PFSK-1 (cell line): ENCODE results near the gene RBM38.

Source experiments
- FOXP2 ChIP-seq: optimal IDR thresholded peaks from 2 replicates; pipeline ENCODE3; 2011; ENCODE audit warnings: borderline replicate concordance, control low read depth, inconsistent platforms; ENCODE audit not compliant: insufficient read depth; ENCODE audit errors: extremely low read length, extremely low read depth
- POLR2AphosphoS5 ChIP-seq: IDR thresholded peaks from 2 replicates; pipeline ENCODE4 v1.6.1; 2012; ENCODE audit warnings: low read depth, mild to moderate bottlenecking, control low read depth, low read length, moderate library complexity
- SIN3A ChIP-seq: IDR thresholded peaks from 2 replicates; pipeline ENCODE4 v1.6.1; 2012; ENCODE audit warnings: mild to moderate bottlenecking, low read length, moderate library complexity, borderline replicate concordance; ENCODE audit not compliant: insufficient read depth
- TAF1 ChIP-seq: IDR thresholded peaks from 2 replicates; pipeline ENCODE4 v1.6.1; 2012; ENCODE audit warnings: low read length, control low read depth, borderline replicate concordance; ENCODE audit not compliant: insufficient read depth
- TF ChIP-seq, protein P1 (sequence below), 2 experiments: IDR thresholded peaks; 2 replicates each; pipeline versions ENCODE4 v1.6.1 to v1.8.0; 2011 to 2012; ENCODE audit warnings: low read depth in 2 of 2, low read length in 2 of 2, control low read depth in 1 of 2, inconsistent platforms in 1 of 2, mild to moderate bottlenecking in 1 of 2, moderate library complexity in 1 of 2; ENCODE audit not compliant: insufficient read depth in 1 of 2

RBM38 gene

DNA sequence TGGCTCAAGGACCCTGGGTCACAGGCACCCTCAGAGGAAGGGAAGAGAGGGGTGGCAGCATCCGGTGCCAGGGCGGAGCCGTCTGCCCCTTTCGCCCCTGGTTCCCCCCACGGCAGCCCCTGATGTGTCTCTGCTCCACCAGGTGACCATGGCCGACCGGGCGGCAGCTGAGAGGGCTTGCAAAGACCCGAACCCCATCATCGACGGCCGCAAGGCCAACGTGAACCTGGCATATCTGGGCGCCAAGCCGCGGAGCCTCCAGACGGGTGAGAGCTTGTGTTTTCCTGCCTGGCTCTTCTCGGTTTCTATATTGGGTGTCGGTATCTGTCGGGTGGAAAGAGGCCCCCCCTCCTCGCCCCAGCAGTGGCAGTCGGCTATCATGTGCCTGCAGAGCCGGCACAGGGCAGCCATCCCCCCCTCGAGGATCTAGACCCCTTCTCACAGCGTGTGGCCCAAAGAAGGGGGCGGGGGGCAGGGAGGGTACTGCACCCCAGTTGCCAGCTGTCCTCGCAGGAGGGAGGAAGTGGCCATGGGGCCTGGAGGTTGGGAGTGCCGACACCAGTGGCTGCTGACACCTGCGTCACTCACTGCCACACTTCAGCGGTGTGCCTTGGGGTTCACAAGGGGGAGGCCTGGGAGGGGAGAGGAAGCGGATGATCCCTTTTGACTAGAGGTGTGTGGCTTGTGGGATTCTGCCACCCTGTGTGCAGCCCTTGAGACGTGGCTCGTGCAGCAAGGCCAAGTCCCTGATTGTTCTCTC lies 1.5 kb downstream of the RBM38 start:
- no peak for TF ChIP-seq POLR2AphosphoS5
- TF ChIP-seq TAF1, result no peak
- no peak for TF ChIP-seq FOXP2
- TF ChIP-seq SIN3A, result no peak
- TF ChIP-seq, protein P1, sequence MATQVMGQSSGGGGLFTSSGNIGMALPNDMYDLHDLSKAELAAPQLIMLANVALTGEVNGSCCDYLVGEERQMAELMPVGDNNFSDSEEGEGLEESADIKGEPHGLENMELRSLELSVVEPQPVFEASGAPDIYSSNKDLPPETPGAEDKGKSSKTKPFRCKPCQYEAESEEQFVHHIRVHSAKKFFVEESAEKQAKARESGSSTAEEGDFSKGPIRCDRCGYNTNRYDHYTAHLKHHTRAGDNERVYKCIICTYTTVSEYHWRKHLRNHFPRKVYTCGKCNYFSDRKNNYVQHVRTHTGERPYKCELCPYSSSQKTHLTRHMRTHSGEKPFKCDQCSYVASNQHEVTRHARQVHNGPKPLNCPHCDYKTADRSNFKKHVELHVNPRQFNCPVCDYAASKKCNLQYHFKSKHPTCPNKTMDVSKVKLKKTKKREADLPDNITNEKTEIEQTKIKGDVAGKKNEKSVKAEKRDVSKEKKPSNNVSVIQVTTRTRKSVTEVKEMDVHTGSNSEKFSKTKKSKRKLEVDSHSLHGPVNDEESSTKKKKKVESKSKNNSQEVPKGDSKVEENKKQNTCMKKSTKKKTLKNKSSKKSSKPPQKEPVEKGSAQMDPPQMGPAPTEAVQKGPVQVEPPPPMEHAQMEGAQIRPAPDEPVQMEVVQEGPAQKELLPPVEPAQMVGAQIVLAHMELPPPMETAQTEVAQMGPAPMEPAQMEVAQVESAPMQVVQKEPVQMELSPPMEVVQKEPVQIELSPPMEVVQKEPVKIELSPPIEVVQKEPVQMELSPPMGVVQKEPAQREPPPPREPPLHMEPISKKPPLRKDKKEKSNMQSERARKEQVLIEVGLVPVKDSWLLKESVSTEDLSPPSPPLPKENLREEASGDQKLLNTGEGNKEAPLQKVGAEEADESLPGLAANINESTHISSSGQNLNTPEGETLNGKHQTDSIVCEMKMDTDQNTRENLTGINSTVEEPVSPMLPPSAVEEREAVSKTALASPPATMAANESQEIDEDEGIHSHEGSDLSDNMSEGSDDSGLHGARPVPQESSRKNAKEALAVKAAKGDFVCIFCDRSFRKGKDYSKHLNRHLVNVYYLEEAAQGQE (IDR thresholded peaks at IDR 0.05; ENCODE audit: insufficient read depth in 1 of 2, low read depth in 2 of 2, low read length in 2 of 2), result no peak

DNA sequence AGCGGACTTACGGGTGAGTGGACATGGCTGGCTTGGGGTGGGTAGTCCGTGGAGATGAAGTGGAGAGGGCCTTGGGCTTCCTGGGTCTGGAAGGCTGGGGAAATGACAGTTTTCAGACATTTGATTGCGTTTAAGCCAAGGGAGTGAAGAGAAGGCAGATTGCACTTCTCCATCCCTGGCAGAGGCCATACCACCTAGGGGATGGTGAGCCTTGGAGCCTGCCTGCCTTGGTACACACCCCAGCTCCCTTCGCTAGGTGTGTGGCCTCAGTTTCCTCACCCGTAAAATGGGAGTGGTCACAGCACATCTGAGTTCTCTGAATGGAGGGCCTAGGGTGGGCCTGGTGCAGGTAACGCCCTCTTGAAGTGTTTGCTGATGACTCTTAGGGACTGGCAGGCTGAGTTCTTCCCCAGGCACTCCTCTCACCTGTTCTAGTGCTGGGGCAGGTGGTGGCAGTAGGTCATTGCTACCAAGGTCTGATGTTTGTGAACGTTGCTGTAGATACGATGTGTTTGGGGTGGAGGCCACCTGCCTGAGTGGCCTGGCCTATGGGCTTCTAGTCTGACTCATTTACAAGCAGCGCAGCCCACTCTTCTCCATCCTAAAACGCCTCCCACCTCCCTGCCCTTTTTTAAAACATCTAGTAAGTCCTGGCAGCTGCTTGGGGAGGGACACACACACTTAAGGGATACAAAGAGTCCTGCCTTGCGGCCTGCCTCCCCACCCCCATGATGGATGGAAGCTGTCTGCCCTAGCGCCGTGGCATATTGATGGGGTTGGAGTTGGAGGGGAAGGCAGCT lies 2.3 kb downstream of the RBM38 start:
- TF ChIP-seq, protein P1 (IDR thresholded peaks at IDR 0.05; ENCODE audit: insufficient read depth in 1 of 2, low read depth in 2 of 2, low read length in 2 of 2), result no peak
- no peak for TF ChIP-seq TAF1
- no peak for TF ChIP-seq SIN3A
- no peak for TF ChIP-seq FOXP2
- TF ChIP-seq POLR2AphosphoS5, result no peak

DNA sequence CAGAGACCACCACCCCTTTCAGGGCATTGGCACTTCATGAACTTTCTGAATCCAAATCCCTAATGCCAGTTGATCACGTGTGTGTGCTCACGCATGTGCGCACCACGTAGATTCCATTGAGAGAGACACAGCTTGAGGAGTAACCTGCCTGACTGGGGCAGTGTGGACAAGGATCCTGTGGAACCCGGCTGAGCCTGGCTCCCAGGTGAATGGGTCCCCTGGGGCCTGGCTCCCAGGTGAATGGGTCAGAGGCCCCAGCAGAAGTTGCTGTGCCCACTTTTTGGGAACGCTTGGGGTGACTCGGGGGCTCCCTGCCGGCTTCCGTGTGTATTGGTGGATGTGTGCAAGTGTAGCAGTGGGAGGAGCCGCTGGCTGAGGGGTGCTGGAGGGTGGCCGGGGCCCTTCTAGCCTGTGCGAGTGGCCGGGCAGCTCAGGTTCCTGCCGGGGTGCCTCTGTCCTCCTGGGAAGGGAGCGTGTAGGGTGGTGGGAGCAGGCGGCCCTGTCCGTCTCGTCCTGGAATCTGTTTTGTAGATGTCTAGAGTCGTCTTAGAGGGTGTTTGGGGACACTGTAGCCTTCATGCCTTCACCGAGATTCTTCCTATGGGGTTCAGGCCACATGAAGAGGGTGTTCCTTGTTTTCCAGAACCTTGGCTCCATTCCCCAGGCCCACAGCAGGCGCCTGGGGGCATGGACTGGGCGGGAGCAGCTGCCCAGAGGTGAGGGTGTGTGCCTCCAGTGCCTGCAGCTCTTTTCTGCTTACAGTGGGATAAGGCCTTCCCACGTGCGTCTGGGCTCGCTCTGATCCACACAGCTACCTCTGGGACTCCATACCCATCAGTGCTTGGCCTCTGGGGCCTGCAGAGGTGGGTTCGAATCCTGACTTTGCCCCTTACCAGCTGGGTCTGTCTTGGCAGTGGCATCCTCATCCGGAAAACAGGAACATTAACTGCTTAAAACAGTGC lies 3.2 kb downstream of the RBM38 start:
- TF ChIP-seq SIN3A (no peak), TAF1 (no peak), FOXP2 (no peak), POLR2AphosphoS5 (no peak)
- TF ChIP-seq, protein P1 (IDR thresholded peaks at IDR 0.05; ENCODE audit: insufficient read depth in 1 of 2, low read depth in 2 of 2, low read length in 2 of 2), result no peak

DNA sequence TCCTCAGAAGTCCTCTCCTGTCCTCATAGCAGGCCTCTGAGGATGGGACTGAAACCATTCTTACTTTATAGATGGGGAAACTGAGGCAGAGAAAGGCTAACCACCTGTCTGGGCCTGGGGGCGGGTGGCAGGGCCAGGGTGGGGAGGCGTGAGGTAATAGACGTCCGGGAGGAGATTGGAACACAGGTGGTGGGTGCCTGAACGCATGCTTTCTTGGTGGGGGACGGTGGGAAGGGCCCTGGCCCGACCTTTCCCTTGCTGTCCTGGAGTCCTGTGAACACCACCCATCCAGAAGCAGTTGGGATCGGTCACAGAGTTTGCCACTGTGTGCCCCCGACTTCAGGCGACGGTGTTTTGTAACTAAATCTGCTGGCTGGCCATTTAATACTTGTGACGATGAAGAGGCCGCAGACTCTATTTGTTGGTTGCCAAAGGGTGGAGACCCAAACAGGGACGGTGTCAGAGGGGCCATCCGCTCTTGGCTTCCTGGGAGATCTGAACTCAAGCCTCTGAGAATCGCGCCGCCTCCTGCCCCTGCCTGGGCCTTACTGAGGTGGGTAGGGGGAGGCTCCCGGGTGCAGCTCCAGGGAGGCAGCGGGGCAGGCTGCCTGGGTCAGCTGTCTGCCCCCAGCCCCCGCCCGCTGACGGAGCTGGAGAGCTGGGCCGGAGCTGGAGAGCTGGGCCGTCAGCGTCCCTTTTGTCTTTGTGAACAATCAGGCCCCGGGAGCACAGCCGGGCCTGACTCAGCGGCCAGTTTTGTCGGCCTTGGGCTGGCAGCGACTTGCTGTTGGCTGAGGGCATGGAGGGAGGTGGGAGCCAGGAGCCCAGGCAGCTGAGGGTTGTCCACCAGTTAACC lies 4.1 kb downstream of the RBM38 start:
- TF ChIP-seq TAF1, result no peak
